HG03045 (cell line): ENCODE results near the gene PEX5L.

Source experiments
- ATAC-seq: cut with Tn5 transposase; IDR thresholded peaks from one replicate; pipeline ENCODE4 v1.9.1; 2021; ENCODE audit warnings: mild to moderate bottlenecking, moderate library complexity; ENCODE audit not compliant: unreplicated experiment

PEX5L gene

DNA sequence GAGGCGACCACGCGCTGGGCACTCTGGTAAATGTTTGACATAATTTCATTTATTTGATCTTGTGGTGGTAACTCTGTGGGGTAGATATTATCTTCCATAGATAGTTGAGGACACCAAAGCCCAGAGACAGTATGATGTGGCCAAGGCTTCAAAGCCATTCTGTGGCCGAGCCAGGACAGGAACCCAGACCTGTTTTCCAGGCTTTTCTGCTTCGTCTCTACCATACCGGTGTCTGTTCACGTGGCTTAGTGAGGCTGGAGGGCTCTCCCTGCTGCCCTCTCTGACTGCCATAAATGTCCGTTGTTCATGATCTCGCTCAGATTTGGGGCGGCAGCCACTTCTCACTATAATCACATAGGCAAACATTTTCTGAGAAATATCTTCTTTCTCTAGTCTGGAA is 134.7 kb downstream of the PEX5L start:
- no peak for ATAC-seq

- ATAC-seq, result peak; percentile 80
Measured at GRCh38 chr3:179898024-179898423, 138.7 kb downstream of the PEX5L start.

DNA sequence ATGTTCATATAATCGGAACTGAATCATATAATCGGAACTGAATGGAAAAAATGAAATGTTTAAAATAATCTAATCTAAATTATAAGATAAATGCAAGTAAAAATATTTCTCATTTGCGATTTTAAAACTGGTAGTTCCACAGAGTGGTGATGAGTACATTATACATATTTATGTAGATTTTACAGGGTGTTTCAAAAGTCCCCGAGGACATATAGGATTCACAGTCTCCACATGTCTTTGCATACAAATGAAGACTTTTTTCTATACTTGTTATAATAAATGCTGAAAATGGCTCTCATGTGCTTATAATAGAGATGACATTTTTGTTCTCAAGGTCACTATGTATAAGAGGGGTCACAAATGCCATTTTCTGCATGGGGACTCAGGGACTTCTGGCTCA is 139.5 kb downstream of the PEX5L start:
- ATAC-seq, result no peak

DNA sequence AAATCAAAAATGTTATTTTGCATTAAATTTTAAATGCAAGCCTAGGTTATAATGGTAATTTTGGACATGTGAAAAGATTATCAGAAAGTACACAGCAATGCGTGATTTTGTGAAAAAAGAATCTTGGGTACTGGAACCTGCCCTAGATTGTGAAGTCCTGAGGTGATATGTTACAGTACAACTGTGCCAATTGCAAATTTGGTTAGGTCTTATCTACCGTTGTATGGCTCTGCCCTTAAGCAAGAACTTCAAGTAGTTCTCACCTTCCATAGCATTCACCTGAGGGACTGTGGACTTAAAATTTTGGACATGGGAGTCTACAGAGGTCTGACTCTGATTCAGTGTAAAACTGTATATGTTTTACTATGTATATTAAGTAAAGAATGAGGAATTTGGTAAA is 140.2 kb downstream of the PEX5L start:
- ATAC-seq, result no peak

- no peak for ATAC-seq
Measured at GRCh38 chr3:179895330-179895729, 141.4 kb downstream of the PEX5L start.

- no peak for ATAC-seq
Measured at GRCh38 chr3:179887295-179887943, 149.3 kb downstream of the PEX5L start.

GRCh38 chr3:179885950-179886349 is 150.8 kb downstream of the PEX5L start:
- no peak for ATAC-seq

GRCh38 chr3:179884136-179884535 is 152.6 kb downstream of the PEX5L start:
- ATAC-seq, result no peak

GRCh38 chr3:179882292-179882691 is 154.4 kb downstream of the PEX5L start:
- peak; percentile 87 for ATAC-seq

DNA sequence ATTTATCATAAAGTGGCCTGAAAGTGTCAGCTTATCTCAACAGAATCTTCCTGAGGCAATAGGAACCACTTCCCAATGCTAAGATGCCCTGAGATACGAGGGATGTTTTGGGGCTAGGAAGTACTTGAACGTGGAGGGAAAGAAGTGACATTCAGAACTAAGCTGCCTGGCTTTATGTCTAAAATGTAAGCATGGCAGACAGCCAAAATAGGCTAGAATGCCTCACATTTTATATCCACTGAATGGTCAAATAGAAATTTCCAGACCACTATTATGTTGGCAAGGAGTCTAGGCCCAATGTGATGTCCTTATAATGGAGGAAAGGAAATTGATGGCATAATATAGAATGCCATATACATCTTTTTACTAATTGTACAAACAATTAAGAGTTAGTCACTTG is 154.9 kb downstream of the PEX5L start:
- no peak for ATAC-seq

GRCh38 chr3:179880868-179881267 is 155.9 kb downstream of the PEX5L start:
- ATAC-seq, result no peak

- no peak for ATAC-seq
Measured at GRCh38 chr3:179876440-179876839, 160.3 kb downstream of the PEX5L start.

- no peak for ATAC-seq
Measured at GRCh38 chr3:179872842-179873241, 163.9 kb downstream of the PEX5L start.

- no peak for ATAC-seq
Measured at GRCh38 chr3:179871782-179872181, 165.0 kb downstream of the PEX5L start.

GRCh38 chr3:179868715-179869114 is 168.0 kb downstream of the PEX5L start:
- no peak for ATAC-seq

GRCh38 chr3:179867961-179868360 is 168.8 kb downstream of the PEX5L start:
- no peak for ATAC-seq

- ATAC-seq, result no peak
Measured at GRCh38 chr3:179865861-179866505, 170.8 kb downstream of the PEX5L start.

DNA sequence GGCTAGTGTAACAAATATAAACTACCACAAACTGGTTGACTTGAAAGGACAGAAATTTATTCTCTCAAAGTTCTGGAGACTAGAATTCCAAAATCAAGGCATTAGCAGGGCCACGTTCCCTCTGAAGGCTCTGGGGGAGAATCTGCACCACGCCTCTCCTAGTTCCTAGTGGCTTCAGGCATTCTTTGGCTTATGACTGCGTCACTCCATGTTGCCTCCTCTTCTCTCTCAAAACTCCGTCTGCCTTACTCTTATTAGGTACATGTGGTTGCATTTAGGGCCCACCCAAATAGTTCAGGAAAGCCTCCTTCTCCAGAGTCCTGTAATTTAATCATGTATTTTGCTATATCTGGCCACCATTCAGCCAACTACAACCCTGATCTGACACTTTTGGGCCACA is 174.8 kb downstream of the PEX5L start:
- no peak for ATAC-seq

DNA sequence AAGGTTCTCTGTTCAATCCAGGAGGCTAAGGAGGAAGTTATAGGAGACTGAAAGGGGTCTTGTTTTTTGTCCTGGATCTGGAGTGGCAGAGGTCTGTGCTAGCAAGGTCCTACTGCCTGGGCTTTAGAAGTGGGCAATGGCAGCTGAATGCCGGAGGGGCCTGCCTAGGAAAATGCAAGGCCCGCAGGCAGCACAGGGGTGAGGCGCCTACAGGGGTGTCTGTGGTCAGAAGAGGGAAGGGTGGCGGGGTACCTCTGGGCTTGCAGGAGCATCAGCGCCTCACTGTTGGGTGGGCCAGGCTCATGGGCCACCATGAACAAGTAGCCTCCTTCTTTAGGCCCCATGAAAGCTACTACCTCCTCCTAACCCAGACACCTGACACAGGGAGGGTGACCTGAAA is 175.4 kb downstream of the PEX5L start:
- ATAC-seq, result no peak

- ATAC-seq, result no peak
Measured at GRCh38 chr3:179860275-179861107, 176.2 kb downstream of the PEX5L start.

DNA sequence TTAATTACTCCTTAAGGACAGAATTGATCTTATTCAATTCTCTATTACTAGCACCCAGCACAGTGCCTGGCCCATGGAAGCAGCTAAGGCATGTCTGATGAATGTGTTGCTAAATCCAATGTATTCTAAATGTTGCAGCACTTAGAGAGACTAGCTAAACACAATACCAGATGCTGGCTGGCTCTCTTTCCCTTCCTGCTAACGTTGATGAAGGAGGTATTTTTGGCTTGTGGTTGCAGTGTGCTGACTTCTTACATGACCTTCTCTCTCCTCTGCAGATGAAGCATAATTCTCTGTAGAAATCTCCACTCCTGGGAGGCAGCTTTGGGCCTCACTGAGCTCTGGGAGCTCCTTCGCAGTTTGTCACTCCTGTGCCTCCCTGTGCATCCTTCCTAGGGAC is 183.6 kb downstream of the PEX5L start:
- no peak for ATAC-seq
